ENCODE results near the gene SLC35F1.

DNA sequence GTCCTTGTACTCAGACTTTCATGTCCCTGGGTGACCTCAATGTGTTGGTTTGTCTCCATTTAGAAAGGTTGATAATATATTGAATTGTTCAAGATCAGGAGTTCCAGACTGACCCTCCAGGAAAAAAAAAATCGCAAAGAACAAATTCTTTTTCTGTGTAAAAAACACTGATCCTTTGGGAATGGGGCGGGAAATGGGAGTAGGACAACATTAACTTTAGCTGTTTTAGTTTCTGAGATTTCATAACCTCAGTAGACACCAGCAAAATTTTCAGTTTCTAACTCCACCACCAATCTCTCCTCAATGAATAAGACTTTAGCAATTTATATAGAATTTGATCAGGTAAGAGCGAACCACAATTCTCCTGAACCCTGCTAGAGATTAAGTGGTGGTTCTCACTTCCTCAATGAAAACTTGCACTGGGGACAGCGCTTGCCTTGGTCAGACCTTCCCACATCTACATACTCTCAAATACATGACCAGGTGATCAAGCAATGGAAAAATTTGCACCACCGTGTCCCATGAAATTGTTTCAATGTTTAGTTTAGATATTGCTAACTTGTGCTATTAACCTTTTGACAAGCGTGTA lies 409.8 kb downstream of the SLC35F1 start:
- TF ChIP-seq ZBTB7A (IDR thresholded peaks at IDR 0.05; ENCODE audit: low read depth) = no peak
- TF ChIP-seq EP300 (IDR thresholded peaks at IDR 0.05; ENCODE audit: borderline replicate concordance) = no peak
- TF ChIP-seq, protein P1, sequence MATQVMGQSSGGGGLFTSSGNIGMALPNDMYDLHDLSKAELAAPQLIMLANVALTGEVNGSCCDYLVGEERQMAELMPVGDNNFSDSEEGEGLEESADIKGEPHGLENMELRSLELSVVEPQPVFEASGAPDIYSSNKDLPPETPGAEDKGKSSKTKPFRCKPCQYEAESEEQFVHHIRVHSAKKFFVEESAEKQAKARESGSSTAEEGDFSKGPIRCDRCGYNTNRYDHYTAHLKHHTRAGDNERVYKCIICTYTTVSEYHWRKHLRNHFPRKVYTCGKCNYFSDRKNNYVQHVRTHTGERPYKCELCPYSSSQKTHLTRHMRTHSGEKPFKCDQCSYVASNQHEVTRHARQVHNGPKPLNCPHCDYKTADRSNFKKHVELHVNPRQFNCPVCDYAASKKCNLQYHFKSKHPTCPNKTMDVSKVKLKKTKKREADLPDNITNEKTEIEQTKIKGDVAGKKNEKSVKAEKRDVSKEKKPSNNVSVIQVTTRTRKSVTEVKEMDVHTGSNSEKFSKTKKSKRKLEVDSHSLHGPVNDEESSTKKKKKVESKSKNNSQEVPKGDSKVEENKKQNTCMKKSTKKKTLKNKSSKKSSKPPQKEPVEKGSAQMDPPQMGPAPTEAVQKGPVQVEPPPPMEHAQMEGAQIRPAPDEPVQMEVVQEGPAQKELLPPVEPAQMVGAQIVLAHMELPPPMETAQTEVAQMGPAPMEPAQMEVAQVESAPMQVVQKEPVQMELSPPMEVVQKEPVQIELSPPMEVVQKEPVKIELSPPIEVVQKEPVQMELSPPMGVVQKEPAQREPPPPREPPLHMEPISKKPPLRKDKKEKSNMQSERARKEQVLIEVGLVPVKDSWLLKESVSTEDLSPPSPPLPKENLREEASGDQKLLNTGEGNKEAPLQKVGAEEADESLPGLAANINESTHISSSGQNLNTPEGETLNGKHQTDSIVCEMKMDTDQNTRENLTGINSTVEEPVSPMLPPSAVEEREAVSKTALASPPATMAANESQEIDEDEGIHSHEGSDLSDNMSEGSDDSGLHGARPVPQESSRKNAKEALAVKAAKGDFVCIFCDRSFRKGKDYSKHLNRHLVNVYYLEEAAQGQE (IDR thresholded peaks at IDR 0.05; ENCODE audit: low read depth) = no peak
- no peak for TF ChIP-seq RAD21 (IDR thresholded peaks at IDR 0.05; ENCODE audit: low read depth)
- no peak for TF ChIP-seq EGR1 (IDR thresholded peaks at IDR 0.05)
- no peak for TF ChIP-seq FOXM1 (IDR thresholded peaks at IDR 0.05; ENCODE audit: borderline replicate concordance, low read depth)
- TF ChIP-seq, protein P2, sequence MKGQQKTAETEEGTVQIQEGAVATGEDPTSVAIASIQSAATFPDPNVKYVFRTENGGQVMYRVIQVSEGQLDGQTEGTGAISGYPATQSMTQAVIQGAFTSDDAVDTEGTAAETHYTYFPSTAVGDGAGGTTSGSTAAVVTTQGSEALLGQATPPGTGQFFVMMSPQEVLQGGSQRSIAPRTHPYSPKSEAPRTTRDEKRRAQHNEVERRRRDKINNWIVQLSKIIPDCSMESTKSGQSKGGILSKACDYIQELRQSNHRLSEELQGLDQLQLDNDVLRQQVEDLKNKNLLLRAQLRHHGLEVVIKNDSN (IDR thresholded peaks at IDR 0.05) = no peak
- no peak for TF ChIP-seq TAF1 (IDR thresholded peaks at IDR 0.05; ENCODE audit: low read depth)
- TF ChIP-seq, protein P3, sequence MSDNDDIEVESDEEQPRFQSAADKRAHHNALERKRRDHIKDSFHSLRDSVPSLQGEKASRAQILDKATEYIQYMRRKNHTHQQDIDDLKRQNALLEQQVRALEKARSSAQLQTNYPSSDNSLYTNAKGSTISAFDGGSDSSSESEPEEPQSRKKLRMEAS (IDR thresholded peaks at IDR 0.05) = no peak
- no peak for TF ChIP-seq CEBPB (IDR thresholded peaks at IDR 0.05)
- no peak for TF ChIP-seq YY1 (IDR thresholded peaks at IDR 0.05; ENCODE audit: low read depth)
- TF ChIP-seq CREB1 (IDR thresholded peaks at IDR 0.05; ENCODE audit: low read depth) = no peak

All from Ishikawa (cell line).